Sigmoid colon (tissue), 7 donors: ENCODE measurements around the gene PRSS37. TPM values are rescaled to one million over a fixed set of nuclear protein-coding genes. Genes with fewer than 3 reads are reported as not detected.
"Not testable (repeated sequence)": the region's sequence is repeated elsewhere in the genome, so short reads cannot be mapped to it uniquely, and the experiment has no call there.

ENCODE experiments used
- DNase-seq: peaks from one replicate; pipeline ENCODE4 v3.0.0-alpha.2; 2019
- H3K27ac ChIP-seq, 4 donors: fragments of 200-600 bp; sonication (generic); one replicate each; pipeline ENCODE4 v1.5.1; 2016 to 2019; ENCODE audit warnings: mild to moderate bottlenecking in 1 of 4
- H3K27me3 ChIP-seq, 3 donors: fragments of 200-600 bp; sonication (generic); one replicate each; pipeline ENCODE4 v1.5.1; 2019; ENCODE audit warnings: mild to moderate bottlenecking in 1 of 3
- H3K36me3 ChIP-seq, 4 donors: fragments of 200-600 bp; sonication (generic); one replicate each; pipeline ENCODE4 v1.5.1; 2016 to 2019
- H3K4me1 ChIP-seq, 4 donors: fragments of 200-600 bp; sonication (generic); one replicate each; pipeline ENCODE4 v1.5.1; 2017 to 2019
- H3K4me3 ChIP-seq, 4 donors: fragments of 200-600 bp; sonication (generic); one replicate each; pipeline ENCODE4 v1.5.1; 2017 to 2019; ENCODE audit warnings: mild to moderate bottlenecking in 2 of 4, moderate library complexity in 1 of 4
- H3K9me3 ChIP-seq, 4 donors: fragments of 200-600 bp in 3 of 4; sonication (generic) in 3 of 4; one replicate each; pipeline versions ENCODE4 v1.5.1 to v1.6.1; 2013 to 2019
- EP300 ChIP-seq, 4 donors: sonication (generic); formaldehyde crosslinking; IDR thresholded peaks; one replicate each; pipeline ENCODE4 v1.6.1; 2017; ENCODE audit warnings: antibody characterized with exemption in 4 of 4
- POLR2A ChIP-seq, 2 donors: fragments of 450-650 bp; IDR thresholded peaks; one replicate each; pipeline ENCODE4 v1.6.1; 2016; ENCODE audit warnings: antibody characterized with exemption in 2 of 2, mild to moderate bottlenecking in 2 of 2, moderate library complexity in 2 of 2
- POLR2AphosphoS5 ChIP-seq, 4 donors: sonication (generic); formaldehyde crosslinking; IDR thresholded peaks; one replicate each; pipeline ENCODE4 v1.6.1; 2017; ENCODE audit warnings: antibody characterized with exemption in 4 of 4
- WGBS, 2 donors: extraction: QIAGEN DNeasy Blood & Tissue Kit; methylation state at CpG; one replicate each; pipeline ENCODE4 v1.1.7; 2013; 5-methylcytosine and 5-hydroxymethylcytosine counted together
- intact Hi-C: fragments of 100-400 bp; cut with DNase I; formaldehyde crosslinking; loops from one replicate; pipeline ENCODE4 v1.15.1; 2023
- polyA plus RNA-seq, 3 donors: library from polyadenylated mRNA; stranded (reverse); fragments of 200-250 nt; gene quantifications; one replicate each; pipeline ENCODE4 v1.2.3, GENCODE V29; 2013
- total RNA-seq, 4 donors: library from RNA; depleted of rRNA; stranded (reverse); fragments of >200 nt; gene quantifications; one replicate each; pipeline ENCODE4 v1.1.0, GENCODE V29; 2016
- TF ChIP-seq, protein P1 (sequence below), 4 experiments: fragments of 450-650 bp in 3 of 4; fragments of 200-600 bp in 1 of 4; IDR thresholded peaks; one replicate each; pipeline ENCODE4 v1.5.1; 2016 to 2019; ENCODE audit warnings: antibody characterized with exemption in 4 of 4, mild to moderate bottlenecking in 3 of 4, moderate library complexity in 2 of 4
- donor health status: healthy with polysubstance abuse.
- donor health status: Bipolar disorder and iron deficiency.
- donor health status: healthy.

Gene PRSS37
- total and polyA plus RNA-seq, 7 donors: not detected

DNA sequence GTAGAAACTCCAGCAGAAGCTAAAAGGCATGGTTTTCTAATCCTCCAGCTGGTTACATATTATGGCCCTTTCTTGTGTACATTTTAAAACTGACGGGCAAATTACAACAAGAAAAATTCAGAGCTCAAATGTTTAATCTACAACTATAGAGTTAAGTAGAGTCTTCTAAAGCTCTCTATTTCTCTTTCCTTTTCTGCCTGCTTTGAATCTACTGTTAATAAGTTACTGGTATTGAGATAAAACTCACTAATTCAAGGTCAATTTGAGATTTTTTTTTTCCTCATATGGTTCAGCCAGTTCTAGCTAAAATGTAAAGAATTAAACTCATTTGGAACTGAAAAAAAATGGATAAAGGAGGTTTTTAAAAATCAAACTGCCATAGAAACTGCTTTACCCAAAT lies 1.6 kb upstream of the PRSS37 start:
- H3K9me3 ChIP-seq: no peaks in the 10 kb centered on the region
- WGBS, 2 donors: 35 to 62% methylated on average over 1 of the region's 1 CpG
- H3K27ac ChIP-seq: no peak overlapping the region
- H3K36me3 ChIP-seq: no peaks in the 10 kb centered on the region
- intact Hi-C loops: no loop called here
- no peaks in the 10 kb centered on the region for H3K4me1 ChIP-seq
- no peaks in the 10 kb centered on the region for H3K27me3 ChIP-seq
- no peak for DNase-seq
- TF ChIP-seq POLR2AphosphoS5 (IDR thresholded peaks at IDR 0.05): no peak
- no peak for TF ChIP-seq POLR2A (IDR thresholded peaks at IDR 0.05)
- TF ChIP-seq, protein P1, sequence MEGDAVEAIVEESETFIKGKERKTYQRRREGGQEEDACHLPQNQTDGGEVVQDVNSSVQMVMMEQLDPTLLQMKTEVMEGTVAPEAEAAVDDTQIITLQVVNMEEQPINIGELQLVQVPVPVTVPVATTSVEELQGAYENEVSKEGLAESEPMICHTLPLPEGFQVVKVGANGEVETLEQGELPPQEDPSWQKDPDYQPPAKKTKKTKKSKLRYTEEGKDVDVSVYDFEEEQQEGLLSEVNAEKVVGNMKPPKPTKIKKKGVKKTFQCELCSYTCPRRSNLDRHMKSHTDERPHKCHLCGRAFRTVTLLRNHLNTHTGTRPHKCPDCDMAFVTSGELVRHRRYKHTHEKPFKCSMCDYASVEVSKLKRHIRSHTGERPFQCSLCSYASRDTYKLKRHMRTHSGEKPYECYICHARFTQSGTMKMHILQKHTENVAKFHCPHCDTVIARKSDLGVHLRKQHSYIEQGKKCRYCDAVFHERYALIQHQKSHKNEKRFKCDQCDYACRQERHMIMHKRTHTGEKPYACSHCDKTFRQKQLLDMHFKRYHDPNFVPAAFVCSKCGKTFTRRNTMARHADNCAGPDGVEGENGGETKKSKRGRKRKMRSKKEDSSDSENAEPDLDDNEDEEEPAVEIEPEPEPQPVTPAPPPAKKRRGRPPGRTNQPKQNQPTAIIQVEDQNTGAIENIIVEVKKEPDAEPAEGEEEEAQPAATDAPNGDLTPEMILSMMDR (IDR thresholded peaks at IDR 0.05): no peak
- no peak for TF ChIP-seq EP300 (IDR thresholded peaks at IDR 0.05)
- H3K4me3 ChIP-seq: no peak overlapping the region

DNA sequence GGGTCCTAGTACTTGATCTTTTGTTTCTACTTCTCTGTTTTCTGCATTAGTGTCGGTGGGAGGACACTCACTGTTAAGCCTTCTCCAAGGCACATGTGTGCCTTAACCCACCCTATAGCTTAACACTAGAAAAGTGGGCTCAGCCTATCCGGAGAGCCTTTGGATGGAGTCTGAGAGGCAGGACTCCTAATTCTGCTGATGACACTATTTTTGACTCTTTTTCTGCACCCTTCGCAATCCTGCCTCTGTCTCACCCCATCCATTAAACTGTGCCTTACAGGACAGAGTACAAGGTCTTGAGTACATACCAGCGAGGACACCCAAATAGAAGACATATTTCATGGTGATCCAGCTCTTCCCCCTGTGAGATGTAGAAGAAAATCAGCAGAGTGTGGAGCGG lies 577 bp downstream of the PRSS37 start:
- Histone ChIP-seq H3K27me3 (no peaks in the 10 kb centered on the region), H3K36me3 (no peaks in the 10 kb centered on the region), H3K27ac (no peak overlapping the region), H3K4me1 (no peaks in the 10 kb centered on the region), H3K4me3 (no peak overlapping the region), H3K9me3 (no peaks in the 10 kb centered on the region)
- intact Hi-C loops: no loop called here
- WGBS, 2 donors: 92 to 93% methylated on average over 5 of the region's 5 CpGs
- no peak for DNase-seq
- TF ChIP-seq, protein P1 (IDR thresholded peaks at IDR 0.05): no peak
- no peak for TF ChIP-seq POLR2AphosphoS5 (IDR thresholded peaks at IDR 0.05)

DNA sequence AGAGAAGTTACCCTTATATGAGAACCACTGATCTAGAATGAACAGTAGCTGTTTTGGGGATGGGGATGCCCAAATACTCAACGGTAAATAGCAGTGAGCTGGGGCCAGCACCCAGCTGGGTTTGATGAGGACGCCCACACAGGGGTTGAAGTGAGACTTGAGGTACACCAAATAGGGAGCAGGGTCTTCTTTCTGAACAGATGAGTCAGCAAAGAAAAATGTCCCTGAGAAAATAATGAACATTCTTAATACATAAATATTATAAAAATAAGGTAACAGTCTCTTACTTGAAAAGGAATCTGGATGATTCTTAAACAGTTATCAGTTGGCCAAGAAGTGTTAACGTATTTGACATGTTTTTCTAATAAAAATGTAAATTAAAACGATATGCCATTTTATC lies 2.0 kb downstream of the PRSS37 start:
- 87 to 92% methylated on average over 4 of the region's 4 CpGs for WGBS, 2 donors
- Histone ChIP-seq H3K27me3 (no peaks in the 10 kb centered on the region), H3K27ac (no peak overlapping the region), H3K4me3 (no peak overlapping the region), H3K36me3 (no peaks in the 10 kb centered on the region), H3K9me3 (no peaks in the 10 kb centered on the region), H3K4me1 (no peaks in the 10 kb centered on the region)
- TF ChIP-seq EP300 (IDR thresholded peaks at IDR 0.05) (no peak), POLR2A (IDR thresholded peaks at IDR 0.05) (no peak), POLR2AphosphoS5 (IDR thresholded peaks at IDR 0.05) (no peak)
- TF ChIP-seq, protein P1 (IDR thresholded peaks at IDR 0.05): no peak
- DNase-seq: no peak
- intact Hi-C loops: no loop called here

DNA sequence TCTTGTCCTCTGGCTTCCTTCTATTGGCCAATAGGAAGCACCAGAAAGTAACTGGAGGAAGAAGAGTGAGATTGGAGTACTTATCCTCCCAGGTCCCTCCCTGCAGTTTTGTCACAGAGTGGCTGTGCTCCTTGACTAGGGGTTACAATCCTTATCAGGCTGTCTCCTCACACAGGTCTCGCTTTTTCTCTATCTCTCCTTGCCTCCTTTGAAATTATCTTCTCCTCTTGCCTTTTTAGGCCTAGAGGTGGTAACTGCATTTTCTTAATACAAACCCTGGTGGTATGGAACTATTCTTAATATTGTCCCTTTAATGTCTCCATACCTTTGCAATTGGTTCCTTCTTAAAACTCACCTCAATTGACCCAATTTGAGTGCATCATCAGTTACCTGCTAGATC lies 2.7 kb downstream of the PRSS37 start:
- no peaks in the 10 kb centered on the region for H3K9me3 ChIP-seq

DNA sequence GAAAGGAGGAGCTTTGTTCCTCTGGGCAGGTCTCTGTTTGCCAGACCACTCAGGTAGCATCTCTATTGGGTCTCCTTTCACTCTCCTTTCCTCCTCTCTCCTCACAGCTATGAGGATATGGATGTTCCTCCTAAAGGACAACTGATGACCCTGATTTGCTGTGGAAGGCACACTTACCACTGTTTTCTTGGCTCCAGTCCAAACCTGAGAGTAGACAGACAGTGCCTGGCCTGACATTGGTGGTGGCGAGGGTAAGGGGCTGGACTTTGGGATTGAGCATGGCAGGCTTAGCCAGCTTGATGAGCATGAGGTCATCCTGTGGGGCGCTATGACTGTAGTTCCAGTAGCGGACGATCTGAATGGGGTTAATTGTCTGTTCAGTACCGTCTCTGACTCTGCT lies 3.6 kb downstream of the PRSS37 start:
- H3K4me1 ChIP-seq: no peaks in the 10 kb centered on the region
- DNase-seq: no peak
- H3K9me3 ChIP-seq: no peaks in the 10 kb centered on the region
- intact Hi-C loops: no loop called here
- no peak overlapping the region for H3K27ac ChIP-seq
- no peaks in the 10 kb centered on the region for H3K27me3 ChIP-seq
- 95% methylated on average over 5 of the region's 5 CpGs for WGBS, 2 donors
- no peaks in the 10 kb centered on the region for H3K36me3 ChIP-seq
- H3K4me3 ChIP-seq: no peak overlapping the region
- TF ChIP-seq EP300 (IDR thresholded peaks at IDR 0.05) (no peak), POLR2AphosphoS5 (IDR thresholded peaks at IDR 0.05) (no peak), POLR2A (IDR thresholded peaks at IDR 0.05) (no peak)
- TF ChIP-seq, protein P1 (IDR thresholded peaks at IDR 0.05): no peak

More for the DNA sequence above, 2.7 kb downstream of the PRSS37 start:
- DNase-seq: no peak
- 85 to 91% methylated on average over 1 of the region's 1 CpG for WGBS, 2 donors
- Histone ChIP-seq H3K27ac (no peak overlapping the region), H3K27me3 (no peaks in the 10 kb centered on the region), H3K36me3 (no peaks in the 10 kb centered on the region), H3K4me1 (no peaks in the 10 kb centered on the region), H3K4me3 (no peak overlapping the region)
- TF ChIP-seq POLR2AphosphoS5 (IDR thresholded peaks at IDR 0.05) (no peak), POLR2A (IDR thresholded peaks at IDR 0.05) (no peak), EP300 (IDR thresholded peaks at IDR 0.05) (no peak)
- TF ChIP-seq, protein P1 (IDR thresholded peaks at IDR 0.05): no peak
- intact Hi-C loops: no loop called here

DNA sequence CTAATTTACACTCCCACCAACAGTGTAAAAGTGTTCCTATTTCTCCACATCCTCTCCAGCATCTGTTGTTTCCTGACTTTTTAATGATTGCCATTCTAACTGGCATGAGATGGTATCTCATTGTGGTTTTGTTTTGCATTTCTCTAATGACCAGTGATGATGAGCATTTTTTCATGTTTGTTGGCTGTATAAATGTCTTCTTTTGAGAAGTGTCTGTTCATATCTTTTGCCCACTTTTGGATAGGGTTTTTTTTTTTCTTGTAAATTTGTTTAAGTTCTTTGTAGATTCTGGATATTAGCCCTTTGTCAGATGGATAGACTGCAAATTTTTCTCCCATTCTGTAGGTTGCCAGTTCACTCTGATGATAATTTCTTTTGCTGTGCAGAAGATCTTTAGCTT lies 18.9 kb downstream of the PRSS37 start:
- H3K4me1 ChIP-seq, H3K27me3 ChIP-seq, H3K36me3 ChIP-seq, intact Hi-C loops, DNase-seq, H3K4me3 ChIP-seq, H3K27ac ChIP-seq: not testable (repeated sequence)
- H3K9me3 ChIP-seq: peaks cover 0 to 27% (median 7%) of the 10 kb centered on the region in 4 donors
